Glutamatergic neuron (in vitro differentiated cells): ENCODE measurements around the gene CERS1. TPM values are rescaled to one million over a fixed set of nuclear protein-coding genes. Genes with fewer than 3 reads are reported as not detected.

Experiments
- DNase-seq: peaks from one replicate; pipeline ENCODE4 v3.0.0; 2022
- H3K27ac Mint-ChIP-seq: one replicate; pipeline ENCODE4 v1.8.0; 2020; ENCODE audit warnings: mild to moderate bottlenecking, mixed read lengths, inconsistent platforms; ENCODE audit not compliant: unreplicated experiment
- H3K27me3 Mint-ChIP-seq: one replicate; pipeline ENCODE4 v1.8.0; 2020; ENCODE audit warnings: mild to moderate bottlenecking, moderate library complexity, mixed read lengths, inconsistent platforms; ENCODE audit not compliant: unreplicated experiment
- H3K36me3 Mint-ChIP-seq: one replicate; pipeline ENCODE4 v1.8.0; 2020; ENCODE audit warnings: mild to moderate bottlenecking, mixed read lengths, inconsistent platforms; ENCODE audit not compliant: unreplicated experiment
- H3K4me1 Mint-ChIP-seq: one replicate; pipeline ENCODE4 v1.8.0; 2020; ENCODE audit warnings: mild to moderate bottlenecking, low read depth, mixed read lengths, inconsistent platforms; ENCODE audit not compliant: unreplicated experiment
- H3K4me3 Mint-ChIP-seq: one replicate; pipeline ENCODE4 v1.8.0; 2020; ENCODE audit warnings: mild to moderate bottlenecking, mixed read lengths, inconsistent platforms; ENCODE audit not compliant: unreplicated experiment
- H3K9me3 Mint-ChIP-seq: one replicate; pipeline ENCODE4 v1.8.0; 2020; ENCODE audit warnings: mild to moderate bottlenecking, moderate library complexity, mixed read lengths, inconsistent platforms; ENCODE audit not compliant: unreplicated experiment
- CTCF ChIP-seq: fragments of 200-600 bp; sonication (generic); IDR thresholded peaks from one replicate; pipeline ENCODE4 v1.5.0; 2021; ENCODE audit not compliant: partially characterized antibody, unreplicated experiment
- total RNA-seq: library from RNA; stranded (reverse); fragmentation: NEBNext Ultra II Directional; extraction: Animal tissue kit (Norgen Biotek cat#: 25700); gene quantifications from one replicate; pipeline ENCODE4 v1.2.1, GENCODE V29; 2021; ENCODE audit not compliant: unreplicated experiment

CERS1 gene
- total RNA-seq, 1 donor from 2014 or later, result 15.3 TPM

- DNase-seq, result no peak
- H3K27me3 Mint-ChIP-seq, result peaks cover 15% of the 10 kb centered on the region
- H3K27ac Mint-ChIP-seq, result no peak overlapping the region
- no peak overlapping the region for H3K4me3 Mint-ChIP-seq
- H3K4me1 Mint-ChIP-seq, result peaks cover 5% of the 10 kb centered on the region
- H3K36me3 Mint-ChIP-seq, result peaks cover 1% of the 10 kb centered on the region
- TF ChIP-seq CTCF, result no peak
- H3K9me3 Mint-ChIP-seq, result peaks cover 8% of the 10 kb centered on the region
Measured at GRCh38 chr19:18867751-18868150, 28.2 kb downstream of the CERS1 start.

GRCh38 chr19:18867199-18867598 lies 28.8 kb downstream of the CERS1 start:
- TF ChIP-seq CTCF, result no peak
- Mint-ChIP-seq H3K36me3 (no peaks in the 10 kb centered on the region), H3K9me3 (peaks cover 8% of the 10 kb centered on the region), H3K4me1 (peaks cover 5% of the 10 kb centered on the region), H3K4me3 (peak overlapping the region; percentile 56), H3K27me3 (peaks cover 15% of the 10 kb centered on the region), H3K27ac (no peak overlapping the region)
- no peak for DNase-seq

GRCh38 chr19:18866800-18867123 lies 29.2 kb downstream of the CERS1 start:
- Mint-ChIP-seq H3K27me3 (peaks cover 11% of the 10 kb centered on the region), H3K27ac (no peak overlapping the region), H3K4me1 (peaks cover 4% of the 10 kb centered on the region), H3K4me3 (peak overlapping the region; percentile 56), H3K9me3 (peaks cover 8% of the 10 kb centered on the region), H3K36me3 (no peaks in the 10 kb centered on the region)
- no peak for DNase-seq
- peak; percentile 55 for TF ChIP-seq CTCF

GRCh38 chr19:18865973-18866799 lies 29.8 kb downstream of the CERS1 start:
- Mint-ChIP-seq H3K27ac (no peak overlapping the region), H3K9me3 (peaks cover 8% of the 10 kb centered on the region), H3K4me3 (no peak overlapping the region), H3K4me1 (peaks cover 1% of the 10 kb centered on the region), H3K36me3 (no peaks in the 10 kb centered on the region), H3K27me3 (peaks cover 9% of the 10 kb centered on the region)
- peak; percentile 97 for TF ChIP-seq CTCF
- DNase-seq, result peak; percentile 86
